ENCODE measurements around the gene C9orf85. TPM values are rescaled to one million over a fixed set of nuclear protein-coding genes. Genes with fewer than 3 reads are reported as not detected.

C9orf85 gene
- total RNA-seq, 1 experiment from 2014 or later: 20.2 TPM

DNA sequence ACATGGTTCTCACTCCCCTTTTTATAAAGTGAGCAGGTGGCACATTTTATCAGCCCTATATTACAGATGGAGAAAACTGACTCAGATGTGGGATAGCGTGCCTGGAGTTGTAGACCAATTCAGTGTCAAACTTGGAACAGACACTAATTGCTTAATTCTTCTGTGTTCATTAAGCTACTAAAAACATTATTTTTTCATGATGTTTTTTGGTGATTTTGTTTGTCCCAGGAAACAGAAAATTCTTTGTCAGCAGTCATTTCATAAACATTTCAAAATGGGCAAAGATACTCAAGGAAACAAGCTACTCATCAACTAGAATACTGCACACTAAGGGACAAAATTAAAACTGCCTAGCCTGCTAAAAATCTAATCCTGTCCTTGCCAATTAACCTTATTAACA lies 2.6 kb upstream of the C9orf85 start:
- Mint-ChIP-seq H3K27me3 (ENCODE audit: low read depth) (no peaks in the 10 kb centered on the region), H3K4me1 (peaks cover 65% of the 10 kb centered on the region), H3K4me3 (peak overlapping the region; percentile 100), H3K27ac (no peak overlapping the region), H3K9me3 (no peaks in the 10 kb centered on the region), H3K36me3 (peaks cover 14% of the 10 kb centered on the region)
- ATAC-seq (no peak), DNase-seq (ENCODE audit: low spot score) (no peak)
- TF ChIP-seq ZNF423 (CRISPR knock-in tag; IDR thresholded peaks at IDR 0.05): no peak
- TF ChIP-seq OVOL2 (CRISPR knock-in tag; IDR thresholded peaks at IDR 0.05; ENCODE audit: borderline replicate concordance): no peak
- TF ChIP-seq TP53 (CRISPR knock-in tag; IDR thresholded peaks at IDR 0.05): no peak
- no peak for TF ChIP-seq FOXK1 (CRISPR knock-in tag; IDR thresholded peaks at IDR 0.05)
- TF ChIP-seq GRHL2 (CRISPR knock-in tag; IDR thresholded peaks at IDR 0.05; ENCODE audit: insufficient replicate concordance, severe bottlenecking): no peak
- CTCF ChIA-PET: no interaction called here
- POLR2A ChIA-PET: no interaction called here

DNA sequence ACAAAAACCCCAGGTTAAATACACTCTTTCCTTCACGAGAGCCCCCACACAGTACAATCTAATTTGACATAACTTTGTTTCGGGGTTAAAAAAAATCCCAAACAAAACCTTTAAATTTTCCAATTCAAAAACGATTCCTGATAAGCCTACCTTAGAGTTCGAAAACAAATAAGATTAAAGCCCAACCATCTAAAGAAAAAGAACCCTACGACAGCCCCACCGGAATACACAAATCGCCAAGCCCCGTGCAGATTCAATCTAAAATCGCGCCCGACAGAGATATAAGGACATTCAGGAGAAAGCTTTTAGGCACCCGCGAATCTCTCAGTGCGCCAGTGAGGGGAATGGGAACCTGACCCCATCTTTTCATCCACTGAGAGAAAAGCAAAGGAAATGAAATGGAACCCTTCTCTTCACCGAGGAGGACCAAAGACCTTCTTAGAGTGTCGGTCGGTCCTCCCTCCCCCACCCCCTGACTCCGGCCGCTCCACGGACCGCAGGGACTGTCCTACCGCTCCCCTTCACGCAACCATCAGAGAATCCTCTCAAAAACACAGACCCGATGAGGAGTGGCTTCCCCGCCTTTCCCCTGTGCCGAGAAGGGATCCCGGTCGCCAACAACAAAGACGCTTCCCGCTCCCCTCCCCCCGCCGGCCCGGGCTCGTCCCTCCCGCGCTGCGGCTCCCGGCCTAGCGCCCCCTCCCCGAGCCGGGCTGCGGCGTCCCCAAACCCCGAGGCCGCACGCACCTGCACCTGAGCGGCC lies 1.4 kb upstream of the C9orf85 start:
- POLR2A ChIA-PET: interaction anchor here (1.4 kb wide), 2 partner anchors 9 to 22 kb away, joined by 5 to 11 read pairs; no protein-coding TSS in a partner anchor
- Mint-ChIP-seq H3K4me3 (peak overlapping the region; percentile 100), H3K9me3 (no peaks in the 10 kb centered on the region), H3K36me3 (peaks cover 14% of the 10 kb centered on the region), H3K27me3 (ENCODE audit: low read depth) (no peaks in the 10 kb centered on the region), H3K4me1 (peaks cover 64% of the 10 kb centered on the region), H3K27ac (peak overlapping the region; percentile 96)
- CTCF ChIA-PET: interaction anchor here (1.2 to 2.1 kb wide), 3 partner anchors 11 to 115 kb away, joined by 3 to 12 read pairs (median 11); no protein-coding TSS in a partner anchor
- ATAC-seq: peak; percentile 2; the same call in 1 of the 2 replicates
- TF ChIP-seq, protein P1, sequence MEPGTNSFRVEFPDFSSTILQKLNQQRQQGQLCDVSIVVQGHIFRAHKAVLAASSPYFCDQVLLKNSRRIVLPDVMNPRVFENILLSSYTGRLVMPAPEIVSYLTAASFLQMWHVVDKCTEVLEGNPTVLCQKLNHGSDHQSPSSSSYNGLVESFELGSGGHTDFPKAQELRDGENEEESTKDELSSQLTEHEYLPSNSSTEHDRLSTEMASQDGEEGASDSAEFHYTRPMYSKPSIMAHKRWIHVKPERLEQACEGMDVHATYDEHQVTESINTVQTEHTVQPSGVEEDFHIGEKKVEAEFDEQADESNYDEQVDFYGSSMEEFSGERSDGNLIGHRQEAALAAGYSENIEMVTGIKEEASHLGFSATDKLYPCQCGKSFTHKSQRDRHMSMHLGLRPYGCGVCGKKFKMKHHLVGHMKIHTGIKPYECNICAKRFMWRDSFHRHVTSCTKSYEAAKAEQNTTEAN (CRISPR knock-in tag; IDR thresholded peaks at IDR 0.05): 0 out of 2 replicates have a peak, but pooled peaks have one; percentile 10
- TF ChIP-seq, protein P2, sequence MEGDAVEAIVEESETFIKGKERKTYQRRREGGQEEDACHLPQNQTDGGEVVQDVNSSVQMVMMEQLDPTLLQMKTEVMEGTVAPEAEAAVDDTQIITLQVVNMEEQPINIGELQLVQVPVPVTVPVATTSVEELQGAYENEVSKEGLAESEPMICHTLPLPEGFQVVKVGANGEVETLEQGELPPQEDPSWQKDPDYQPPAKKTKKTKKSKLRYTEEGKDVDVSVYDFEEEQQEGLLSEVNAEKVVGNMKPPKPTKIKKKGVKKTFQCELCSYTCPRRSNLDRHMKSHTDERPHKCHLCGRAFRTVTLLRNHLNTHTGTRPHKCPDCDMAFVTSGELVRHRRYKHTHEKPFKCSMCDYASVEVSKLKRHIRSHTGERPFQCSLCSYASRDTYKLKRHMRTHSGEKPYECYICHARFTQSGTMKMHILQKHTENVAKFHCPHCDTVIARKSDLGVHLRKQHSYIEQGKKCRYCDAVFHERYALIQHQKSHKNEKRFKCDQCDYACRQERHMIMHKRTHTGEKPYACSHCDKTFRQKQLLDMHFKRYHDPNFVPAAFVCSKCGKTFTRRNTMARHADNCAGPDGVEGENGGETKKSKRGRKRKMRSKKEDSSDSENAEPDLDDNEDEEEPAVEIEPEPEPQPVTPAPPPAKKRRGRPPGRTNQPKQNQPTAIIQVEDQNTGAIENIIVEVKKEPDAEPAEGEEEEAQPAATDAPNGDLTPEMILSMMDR (IDR thresholded peaks at IDR 0.05): no peak
- TF ChIP-seq KAT7 (CRISPR knock-in tag; IDR thresholded peaks at IDR 0.05; ENCODE audit: borderline replicate concordance): no peak
- TF ChIP-seq ESRRA (CRISPR knock-in tag; IDR thresholded peaks at IDR 0.05; ENCODE audit: borderline replicate concordance): 0 out of 2 replicates have a peak, but pooled peaks have one; percentile 2
- no peak for TF ChIP-seq ZNF317 (CRISPR knock-in tag; IDR thresholded peaks at IDR 0.05; ENCODE audit: borderline replicate concordance, low read depth)
- TF ChIP-seq, protein P3, sequence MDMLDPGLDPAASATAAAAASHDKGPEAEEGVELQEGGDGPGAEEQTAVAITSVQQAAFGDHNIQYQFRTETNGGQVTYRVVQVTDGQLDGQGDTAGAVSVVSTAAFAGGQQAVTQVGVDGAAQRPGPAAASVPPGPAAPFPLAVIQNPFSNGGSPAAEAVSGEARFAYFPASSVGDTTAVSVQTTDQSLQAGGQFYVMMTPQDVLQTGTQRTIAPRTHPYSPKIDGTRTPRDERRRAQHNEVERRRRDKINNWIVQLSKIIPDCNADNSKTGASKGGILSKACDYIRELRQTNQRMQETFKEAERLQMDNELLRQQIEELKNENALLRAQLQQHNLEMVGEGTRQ (CRISPR knock-in tag; IDR thresholded peaks at IDR 0.05): no peak
- 0 out of 2 replicates have a peak, but pooled peaks have one; percentile 30 for TF ChIP-seq ZNF232 (CRISPR knock-in tag; IDR thresholded peaks at IDR 0.05)
- TF ChIP-seq, protein P4, sequence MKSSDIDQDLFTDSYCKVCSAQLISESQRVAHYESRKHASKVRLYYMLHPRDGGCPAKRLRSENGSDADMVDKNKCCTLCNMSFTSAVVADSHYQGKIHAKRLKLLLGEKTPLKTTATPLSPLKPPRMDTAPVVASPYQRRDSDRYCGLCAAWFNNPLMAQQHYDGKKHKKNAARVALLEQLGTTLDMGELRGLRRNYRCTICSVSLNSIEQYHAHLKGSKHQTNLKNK (CRISPR knock-in tag; IDR thresholded peaks at IDR 0.05): no peak
- TF ChIP-seq, protein P5, sequence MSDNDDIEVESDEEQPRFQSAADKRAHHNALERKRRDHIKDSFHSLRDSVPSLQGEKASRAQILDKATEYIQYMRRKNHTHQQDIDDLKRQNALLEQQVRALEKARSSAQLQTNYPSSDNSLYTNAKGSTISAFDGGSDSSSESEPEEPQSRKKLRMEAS (CRISPR knock-in tag; IDR thresholded peaks at IDR 0.05): no peak
- TF ChIP-seq, protein P6, sequence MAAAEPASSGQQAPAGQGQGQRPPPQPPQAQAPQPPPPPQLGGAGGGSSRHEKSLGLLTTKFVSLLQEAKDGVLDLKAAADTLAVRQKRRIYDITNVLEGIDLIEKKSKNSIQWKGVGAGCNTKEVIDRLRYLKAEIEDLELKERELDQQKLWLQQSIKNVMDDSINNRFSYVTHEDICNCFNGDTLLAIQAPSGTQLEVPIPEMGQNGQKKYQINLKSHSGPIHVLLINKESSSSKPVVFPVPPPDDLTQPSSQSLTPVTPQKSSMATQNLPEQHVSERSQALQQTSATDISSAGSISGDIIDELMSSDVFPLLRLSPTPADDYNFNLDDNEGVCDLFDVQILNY (CRISPR knock-in tag; IDR thresholded peaks at IDR 0.05): 0 out of 2 replicates have a peak, but pooled peaks have one; percentile 24
- DNase-seq (ENCODE audit: low spot score): peak; percentile 74

Measured in WTC11 (cell line).